ENCODE results near the gene SNAPIN. TPM values are rescaled to one million over a fixed set of nuclear protein-coding genes. Genes with fewer than 3 reads are reported as not detected.
A peak's percentile ranks its signal among the peaks of the same experiment; 100 is the strongest.

Gene SNAPIN
- total RNA-seq, 1 experiment from 2014 or later = 82.0 TPM

- ChIA-PET POLR2A (ENCODE audit: unreplicated experiment) (interaction anchor here (0.6 to 0.7 kb wide), 2 partner anchors 47 to 331 kb away, joined by 3 to 4 read pairs; partner anchors contain the start of gene S100A16), CTCF (interaction anchor here (0.7 kb wide), 1 partner anchor 32 kb away, joined by 4 read pairs; the partner anchor contains the start of gene S100A13)
- H3K36me3 ChIP-seq (ENCODE audit: low read depth, low read length) = peaks cover 39% of the 10 kb centered on the region
Measured at GRCh38 chr1:153659656-153660055, 1.2 kb downstream of the SNAPIN start.

GRCh38 chr1:153661111-153661708 is 2.7 kb downstream of the SNAPIN start:
- Histone ChIP-seq H3K36me3 (ENCODE audit: low read depth, low read length) (peaks cover 55% of the 10 kb centered on the region), H3K9me3 (ENCODE audit: low read length) (no peaks in the 10 kb centered on the region), H3K9ac (ENCODE audit: low read length) (no peak overlapping the region), H3K27me3 (ENCODE audit: low read length) (no peaks in the 10 kb centered on the region), H3F3A (ENCODE audit: low read length, unreplicated experiment) (peaks cover 22% of the 10 kb centered on the region), H3K4me1 (ENCODE audit: insufficient read depth, low read length) (peaks cover 14% of the 10 kb centered on the region; the same call in 1 of the 2 replicates), H3K9me2 (replicated peaks; ENCODE audit: low read length) (no peaks in the 10 kb centered on the region), H2AFZ (ENCODE audit: low read length) (no peak overlapping the region), H3K79me2 (ENCODE audit: low read length) (peaks cover 17% of the 10 kb centered on the region), H3K4me2 (ENCODE audit: low read length) (no peak overlapping the region), H3K27ac (ENCODE audit: low read length) (no peak overlapping the region), H4K20me1 (ENCODE audit: low read length) (no peaks in the 10 kb centered on the region), H3K4me3 (ENCODE audit: low read length) (no peak overlapping the region)
- ATAC-seq = no peak
- DNase-seq = no peak
- POLR2A ChIA-PET (ENCODE audit: unreplicated experiment) = no interaction called here
- TF ChIP-seq CTCF (conservative IDR thresholded peaks at IDR 0.05; ENCODE audit: low read depth, low read length) (no peak), EZH2phosphoT487 (IDR thresholded peaks at IDR 0.05; ENCODE audit: borderline replicate concordance, low read length) (no peak), EZH2 (IDR thresholded peaks at IDR 0.05; ENCODE audit: low read length, unreplicated experiment) (no peak)
- BruUV-seq (replicated peaks) = no TSS peak
- intact Hi-C loops (cut with micrococcal nuclease) = no loop called here
- CTCF ChIA-PET = no interaction called here

More at GRCh38 chr1:153659656-153660055, 1.2 kb downstream of the SNAPIN start:
- no peak overlapping the region for H3K27ac ChIP-seq (ENCODE audit: low read length)
- no TSS peak for BruUV-seq (replicated peaks)
- intact Hi-C loops (cut with micrococcal nuclease) = loop anchor here (2.0 kb wide), 1 partner anchor 25 kb away; the partner anchor contains the start of gene CHTOP
- H3K9me2 ChIP-seq (replicated peaks; ENCODE audit: low read length) = no peaks in the 10 kb centered on the region
- no peaks in the 10 kb centered on the region for H3K9me3 ChIP-seq (ENCODE audit: low read length)
- ATAC-seq (0 out of 2 replicates have a peak, but pooled peaks have one; percentile 3), DNase-seq (no peak)
- H3K79me2 ChIP-seq (ENCODE audit: low read length) = peaks cover 13% of the 10 kb centered on the region
- TF ChIP-seq EZH2phosphoT487 (IDR thresholded peaks at IDR 0.05; ENCODE audit: borderline replicate concordance, low read length) = no peak
- TF ChIP-seq CTCF (conservative IDR thresholded peaks at IDR 0.05; ENCODE audit: low read depth, low read length) = no peak
- TF ChIP-seq EZH2 (IDR thresholded peaks at IDR 0.05; ENCODE audit: low read length, unreplicated experiment) = no peak
- H3K27me3 ChIP-seq (ENCODE audit: low read length) = no peaks in the 10 kb centered on the region
- H2AFZ ChIP-seq (ENCODE audit: low read length) = no peak overlapping the region
- peak overlapping the region; percentile 89 for H3K4me3 ChIP-seq (ENCODE audit: low read length)
- H3F3A ChIP-seq (ENCODE audit: low read length, unreplicated experiment) = peaks cover 22% of the 10 kb centered on the region
- H3K4me2 ChIP-seq (ENCODE audit: low read length) = peak overlapping the region; percentile 96
- H3K9ac ChIP-seq (ENCODE audit: low read length) = peak overlapping the region; percentile 90
- peaks cover 14% of the 10 kb centered on the region; the same call in 1 of the 2 replicates for H3K4me1 ChIP-seq (ENCODE audit: insufficient read depth, low read length)
- no peaks in the 10 kb centered on the region for H4K20me1 ChIP-seq (ENCODE audit: low read length)

GRCh38 chr1:153662269-153662668 is 3.8 kb downstream of the SNAPIN start:
- Histone ChIP-seq H3K27me3 (ENCODE audit: low read length) (no peaks in the 10 kb centered on the region), H2AFZ (ENCODE audit: low read length) (no peak overlapping the region), H3F3A (ENCODE audit: low read length, unreplicated experiment) (peaks cover 22% of the 10 kb centered on the region), H3K4me2 (ENCODE audit: low read length) (no peak overlapping the region), H3K9me2 (replicated peaks; ENCODE audit: low read length) (no peaks in the 10 kb centered on the region), H3K36me3 (ENCODE audit: low read depth, low read length) (peaks cover 65% of the 10 kb centered on the region), H3K27ac (ENCODE audit: low read length) (no peak overlapping the region), H3K4me1 (ENCODE audit: insufficient read depth, low read length) (peaks cover 14% of the 10 kb centered on the region; the same call in 1 of the 2 replicates), H4K20me1 (ENCODE audit: low read length) (no peaks in the 10 kb centered on the region), H3K9me3 (ENCODE audit: low read length) (no peaks in the 10 kb centered on the region), H3K9ac (ENCODE audit: low read length) (no peak overlapping the region), H3K79me2 (ENCODE audit: low read length) (peaks cover 28% of the 10 kb centered on the region), H3K4me3 (ENCODE audit: low read length) (no peak overlapping the region)
- ATAC-seq (no peak), DNase-seq (no peak)
- intact Hi-C loops (cut with micrococcal nuclease) = no loop called here
- POLR2A ChIA-PET (ENCODE audit: unreplicated experiment) = no interaction called here
- BruUV-seq (replicated peaks) = TSS peak; percentile 34
- TF ChIP-seq EZH2 (IDR thresholded peaks at IDR 0.05; ENCODE audit: low read length, unreplicated experiment) = no peak
- TF ChIP-seq CTCF (conservative IDR thresholded peaks at IDR 0.05; ENCODE audit: low read depth, low read length) = no peak
- no peak for TF ChIP-seq EZH2phosphoT487 (IDR thresholded peaks at IDR 0.05; ENCODE audit: borderline replicate concordance, low read length)
- CTCF ChIA-PET = no interaction called here

Data from PC-3 (cell line).